GM12878 (cell line): ENCODE results near the gene MAPT. TPM values are rescaled to one million over a fixed set of nuclear protein-coding genes. Genes with fewer than 3 reads are reported as not detected.

Source experiments
- ATAC-seq: fragments of 200-7000 bp; cut with Tn5 transposase; 3 replicates; pipeline ENCODE4 v1.9.1; 2020; ENCODE audit warnings: mild to moderate bottlenecking, moderate library complexity
- BruUV-seq: library from RNA; stranded (reverse); fragments of 400-500 nt; replicated peaks from 2 replicates; lab custom pipeline; 2021; lab: Mats Ljungman, UMichigan
- CTCF ChIA-PET: fragments of 300-600 bp; sonication (Branson Sonifier 250); formaldehyde crosslinking; extraction: SDS; loops from one replicate; lab custom pipeline; 2021; ENCODE audit warnings: inconsistent platforms; lab: Yijun Ruan, JAX
- POLR2A ChIA-PET: fragments of 350-600 bp; formaldehyde crosslinking; extraction: SDS; loops from one replicate; lab custom pipeline; 2021; ENCODE audit warnings: inconsistent platforms; lab: Charles Lee
- RAD21 ChIA-PET: fragments of 300-600 bp; sonication (Branson Sonifier 250); formaldehyde crosslinking; loops from one replicate; lab custom pipeline; 2023; ENCODE audit warnings: antibody characterized with exemption; ENCODE audit not compliant: unreplicated experiment; lab: Charles Lee
- SMC1A ChIA-PET: fragments of 300-600 bp; sonication (Branson Sonifier 250); formaldehyde crosslinking; loops from one replicate; lab custom pipeline; 2023; ENCODE audit not compliant: unreplicated experiment, uncharacterized antibody; lab: Charles Lee
- DNase-seq: peaks from one replicate; pipeline ENCODE4 v3.0.0-alpha.2; 2011; ENCODE audit warnings: low read depth, low spot score
- FAIRE-seq: peaks from 3 replicates; lab custom pipeline; 2011; peaks lifted over from hg19 to GRCh38; lab: Jason Lieb, UNC
- H2AFZ ChIP-seq: 2 replicates; pipeline ENCODE4 v1.6.0; 2011; ENCODE audit warnings: low read depth, low read length, control low read depth; ENCODE audit not compliant: control insufficient read depth
- H3K27ac ChIP-seq: 2 replicates; pipeline ENCODE4 v1.5.1; 2011; ENCODE audit warnings: control low read depth; ENCODE audit not compliant: control insufficient read depth, insufficient read depth
- H3K27me3 ChIP-seq, 2 experiments: replicated peaks in 1 of 2; 2 replicates each; pipeline versions ENCODE4 v1.6.0 to v1.6.1; 2011; ENCODE audit warnings: low read length in 1 of 2; ENCODE audit not compliant: control insufficient read depth in 2 of 2, insufficient read depth in 2 of 2
- H3K36me3 ChIP-seq, 2 experiments: 2 replicates each; pipeline ENCODE4 v1.5.1; 2011; ENCODE audit warnings: low read length in 1 of 2; ENCODE audit not compliant: control insufficient read depth in 2 of 2, insufficient read depth in 2 of 2
- H3K4me1 ChIP-seq: 2 replicates; pipeline ENCODE4 v1.6.1; 2011; ENCODE audit warnings: mild to moderate bottlenecking, low read length, moderate library complexity, mixed read lengths; ENCODE audit not compliant: control insufficient read depth, insufficient read depth
- H3K4me2 ChIP-seq: 2 replicates; pipeline ENCODE4 v1.6.0; 2011; ENCODE audit warnings: control low read depth; ENCODE audit not compliant: control insufficient read depth, insufficient read depth
- H3K4me3 ChIP-seq: fragments of 200-600 bp; sonication (generic); 2 replicates; pipeline ENCODE4 v1.5.1; 2016
- H3K79me2 ChIP-seq: 2 replicates; pipeline ENCODE4 v1.6.0; 2011; ENCODE audit warnings: low read length; ENCODE audit not compliant: control insufficient read depth, insufficient read depth
- H3K9ac ChIP-seq: 2 replicates; pipeline ENCODE4 v1.8.0; 2011; ENCODE audit warnings: low read length, control low read depth, mixed read lengths; ENCODE audit not compliant: control insufficient read depth, insufficient read depth
- H3K9me3 ChIP-seq: replicated peaks from 3 replicates; pipeline ENCODE4 v1.5.1; 2011; ENCODE audit warnings: mild to moderate bottlenecking, low read length; ENCODE audit not compliant: control insufficient read depth, insufficient read depth
- H4K20me1 ChIP-seq: 2 replicates; pipeline ENCODE4 v1.6.0; 2011; ENCODE audit not compliant: control insufficient read depth, insufficient read depth
- HDGF ChIP-seq: fragments of 450-650 bp; IDR thresholded peaks from 2 replicates; pipeline ENCODE4 v1.6.1; 2016; ENCODE audit warnings: antibody characterized with exemption
- JUND ChIP-seq: IDR thresholded peaks from 2 replicates; pipeline ENCODE4 v1.6.1; 2012; ENCODE audit warnings: low read depth, mild to moderate bottlenecking, low read length, improper control_type of control experiment, moderate library complexity
- KDM1A ChIP-seq: fragments of 200-600 bp; sonication (generic); IDR thresholded peaks from 2 replicates; pipeline ENCODE4 v1.6.1; 2016; ENCODE audit warnings: borderline replicate concordance
- POLR2A ChIP-seq: IDR thresholded peaks from 2 replicates; pipeline ENCODE4 v1.6.1; 2011; ENCODE audit warnings: low read depth, mild to moderate bottlenecking, low read length
- SREBF1 ChIP-seq: IDR thresholded peaks from 2 replicates; pipeline ENCODE4 v1.6.1; 2012; ENCODE audit warnings: mild to moderate bottlenecking, low read length
- TARDBP ChIP-seq: IDR thresholded peaks from 2 replicates; pipeline ENCODE4 v1.6.1; 2016; ENCODE audit warnings: borderline replicate concordance
- WGBS: methylation state at CpG from one replicate; pipeline ENCODE4 v1.1.6; 2016; ENCODE audit warnings: low lambda C conversion rate; ENCODE audit not compliant: insufficient replicate concordance, insufficient coverage; ENCODE audit errors: missing lambda C conversion rate; 5-methylcytosine and 5-hydroxymethylcytosine counted together
- in situ Hi-C: fragments of 300-500 bp; cut with MboI; formaldehyde crosslinking; loops from 9 replicates; pipeline ENCODE4 v1.14.3; 2018; ENCODE audit warnings: mixed read lengths
- intact Hi-C: fragments of 100-400 bp; cut with micrococcal nuclease; formaldehyde crosslinking; loops from one replicate; pipeline ENCODE4 v1.14.2; 2022; ENCODE audit not compliant: unreplicated experiment
- polyA plus RNA-seq, 11 experiments: library from polyadenylated mRNA; depleted of rRNA in 4 of 11; unstranded in 6 of 11; stranded (reverse) in 5 of 11; fragments of >200 nt; fragmentation: Nextera tagmentation in 4 of 11; fragmentation: Illumina TruSeq in 1 of 11; extraction: Ambion mirVana in 4 of 11; extraction: Trizol in 1 of 11; gene quantifications; 1 replicate in 1 of 11; 2 replicates in 10 of 11; pipeline versions ENCODE4 v1.2.1 to v1.2.3, GENCODE V29; 2011 to 2016; ENCODE audit warnings: inconsistent platforms in 2 of 11, missing spikeins in 2 of 11, low read depth in 1 of 11
- total RNA-seq, 4 experiments: library from RNA; depleted of rRNA in 3 of 4; stranded (reverse); fragments of >200 nt in 3 of 4; fragmentation: Illumina TruSeq in 1 of 4; extraction: Trizol in 1 of 4; gene quantifications; 2 replicates each; pipeline versions ENCODE4 v1.2.1 to v1.2.3, GENCODE V29; 2013 to 2021
- TF ChIP-seq, protein P1 (sequence below): IDR thresholded peaks from 2 replicates; pipeline ENCODE4 v1.6.1; 2011; ENCODE audit warnings: low read depth, low read length, improper control_type of control experiment, borderline replicate concordance
- TF ChIP-seq, protein P2 (sequence below): fragments of 450-650 bp; IDR thresholded peaks from 2 replicates; pipeline ENCODE4 v1.6.1; 2018; ENCODE audit warnings: borderline replicate concordance, mild to moderate bottlenecking; ENCODE audit not compliant: partially characterized antibody
- TF ChIP-seq, protein P3 (sequence below): fragments of 450-650 bp; IDR thresholded peaks from 2 replicates; pipeline ENCODE4 v1.6.1; 2017; ENCODE audit warnings: antibody characterized with exemption, mild to moderate bottlenecking, moderate library complexity

Gene MAPT
- total and polyA plus RNA-seq, 10 of the 15 experiments (the other 5 are each of a cell fraction or from before 2014, with no cell fraction given) = under 0.01 to 0.05 (median 0.03) TPM; not detected in 7

- Histone ChIP-seq H3K9ac (no peak overlapping the region), H3K27me3 (no peaks in the 10 kb centered on the region), H3K36me3 (peaks cover 24 to 36% of the 10 kb centered on the region in 2 experiments), H3K4me3 (no peak overlapping the region), H3K4me2 (no peak overlapping the region), H3K9me3 (no peaks in the 10 kb centered on the region), H4K20me1 (no peaks in the 10 kb centered on the region), H3K4me1 (peaks cover 17% of the 10 kb centered on the region), H3K79me2 (no peaks in the 10 kb centered on the region), H3K27ac (no peak overlapping the region), H2AFZ (no peak overlapping the region)
- SMC1A ChIA-PET = no interaction called here
- no peak for TF ChIP-seq HDGF
- TF ChIP-seq POLR2A = 0 out of 2 replicates have a peak, but pooled peaks have one; percentile 30
- TF ChIP-seq, protein P1, sequence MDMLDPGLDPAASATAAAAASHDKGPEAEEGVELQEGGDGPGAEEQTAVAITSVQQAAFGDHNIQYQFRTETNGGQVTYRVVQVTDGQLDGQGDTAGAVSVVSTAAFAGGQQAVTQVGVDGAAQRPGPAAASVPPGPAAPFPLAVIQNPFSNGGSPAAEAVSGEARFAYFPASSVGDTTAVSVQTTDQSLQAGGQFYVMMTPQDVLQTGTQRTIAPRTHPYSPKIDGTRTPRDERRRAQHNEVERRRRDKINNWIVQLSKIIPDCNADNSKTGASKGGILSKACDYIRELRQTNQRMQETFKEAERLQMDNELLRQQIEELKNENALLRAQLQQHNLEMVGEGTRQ = no peak
- no peak for DNase-seq
- CTCF ChIA-PET = interaction anchor here (0.5 kb wide), 1 partner anchor 190 kb away, joined by 6 read pairs; no protein-coding TSS in a partner anchor
- no peak for FAIRE-seq
- WGBS = 83% methylated on average over 3 of the region's 3 CpGs
- intact Hi-C loops (no loop called here), in situ Hi-C loops (no loop called here)
- BruUV-seq = no TSS peak
- POLR2A ChIA-PET = interaction anchor here (0.5 to 0.7 kb wide), 2 partner anchors 29 to 111 kb away, joined by 3 to 4 read pairs; no protein-coding TSS in a partner anchor
- RAD21 ChIA-PET = no interaction called here
- ATAC-seq = no peak
Observed at GRCh38 chr17:46030752-46031151, 136.4 kb downstream of the MAPT start.

DNA sequence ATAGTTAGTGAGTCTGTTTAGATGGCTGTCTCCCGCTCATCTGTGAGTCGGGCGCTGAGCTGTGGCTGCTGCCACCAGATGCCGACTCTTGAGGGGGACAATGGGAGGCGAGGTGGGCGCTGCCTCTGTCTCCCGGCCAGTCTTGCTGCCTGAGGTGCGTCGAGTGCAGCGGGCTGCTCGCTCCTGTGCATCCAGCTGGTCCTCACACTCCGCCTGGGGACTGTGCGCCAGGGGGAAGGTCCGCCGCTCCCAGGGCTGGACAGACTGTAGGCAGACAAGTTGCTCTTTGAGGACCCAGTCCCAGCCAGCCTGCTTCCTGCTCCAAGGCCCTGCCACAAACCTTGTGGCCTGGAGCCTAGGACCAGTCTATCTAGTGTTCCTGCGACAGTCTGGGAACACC lies 137.1 kb downstream of the MAPT start:
- Histone ChIP-seq H3K36me3 (peaks cover 26 to 43% of the 10 kb centered on the region in 2 experiments), H3K27me3 (no peaks in the 10 kb centered on the region), H2AFZ (no peak overlapping the region), H3K9ac (no peak overlapping the region), H4K20me1 (no peaks in the 10 kb centered on the region), H3K27ac (no peak overlapping the region), H3K4me2 (no peak overlapping the region), H3K9me3 (no peaks in the 10 kb centered on the region), H3K4me1 (peaks cover 16% of the 10 kb centered on the region), H3K79me2 (no peaks in the 10 kb centered on the region), H3K4me3 (no peak overlapping the region)
- intact Hi-C loops = no loop called here
- in situ Hi-C loops = no loop called here
- no peak for DNase-seq
- no peak for FAIRE-seq
- SMC1A ChIA-PET = no interaction called here
- POLR2A ChIA-PET = no interaction called here
- CTCF ChIA-PET = interaction anchor here (0.5 kb wide), 1 partner anchor 189 kb away, joined by 6 read pairs; no protein-coding TSS in a partner anchor
- no peak for ATAC-seq
- BruUV-seq = no TSS peak
- WGBS = 98% methylated on average over 16 of the region's 16 CpGs
- RAD21 ChIA-PET = no interaction called here
- TF ChIP-seq, protein P2, sequence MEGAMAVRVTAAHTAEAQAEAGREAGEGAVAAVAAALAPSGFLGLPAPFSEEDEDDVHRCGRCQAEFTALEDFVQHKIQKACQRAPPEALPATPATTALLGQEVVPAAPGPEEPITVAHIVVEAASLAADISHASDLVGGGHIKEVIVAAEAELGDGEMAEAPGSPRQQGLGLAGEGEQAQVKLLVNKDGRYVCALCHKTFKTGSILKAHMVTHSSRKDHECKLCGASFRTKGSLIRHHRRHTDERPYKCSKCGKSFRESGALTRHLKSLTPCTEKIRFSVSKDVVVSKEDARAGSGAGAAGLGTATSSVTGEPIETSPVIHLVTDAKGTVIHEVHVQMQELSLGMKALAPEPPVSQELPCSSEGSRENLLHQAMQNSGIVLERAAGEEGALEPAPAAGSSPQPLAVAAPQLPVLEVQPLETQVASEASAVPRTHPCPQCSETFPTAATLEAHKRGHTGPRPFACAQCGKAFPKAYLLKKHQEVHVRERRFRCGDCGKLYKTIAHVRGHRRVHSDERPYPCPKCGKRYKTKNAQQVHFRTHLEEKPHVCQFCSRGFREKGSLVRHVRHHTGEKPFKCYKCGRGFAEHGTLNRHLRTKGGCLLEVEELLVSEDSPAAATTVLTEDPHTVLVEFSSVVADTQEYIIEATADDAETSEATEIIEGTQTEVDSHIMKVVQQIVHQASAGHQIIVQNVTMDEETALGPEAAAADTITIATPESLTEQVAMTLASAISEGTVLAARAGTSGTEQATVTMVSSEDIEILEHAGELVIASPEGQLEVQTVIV = no peak
- TF ChIP-seq SREBF1 (no peak), TARDBP (no peak), JUND (no peak), KDM1A (no peak)
- TF ChIP-seq, protein P3, sequence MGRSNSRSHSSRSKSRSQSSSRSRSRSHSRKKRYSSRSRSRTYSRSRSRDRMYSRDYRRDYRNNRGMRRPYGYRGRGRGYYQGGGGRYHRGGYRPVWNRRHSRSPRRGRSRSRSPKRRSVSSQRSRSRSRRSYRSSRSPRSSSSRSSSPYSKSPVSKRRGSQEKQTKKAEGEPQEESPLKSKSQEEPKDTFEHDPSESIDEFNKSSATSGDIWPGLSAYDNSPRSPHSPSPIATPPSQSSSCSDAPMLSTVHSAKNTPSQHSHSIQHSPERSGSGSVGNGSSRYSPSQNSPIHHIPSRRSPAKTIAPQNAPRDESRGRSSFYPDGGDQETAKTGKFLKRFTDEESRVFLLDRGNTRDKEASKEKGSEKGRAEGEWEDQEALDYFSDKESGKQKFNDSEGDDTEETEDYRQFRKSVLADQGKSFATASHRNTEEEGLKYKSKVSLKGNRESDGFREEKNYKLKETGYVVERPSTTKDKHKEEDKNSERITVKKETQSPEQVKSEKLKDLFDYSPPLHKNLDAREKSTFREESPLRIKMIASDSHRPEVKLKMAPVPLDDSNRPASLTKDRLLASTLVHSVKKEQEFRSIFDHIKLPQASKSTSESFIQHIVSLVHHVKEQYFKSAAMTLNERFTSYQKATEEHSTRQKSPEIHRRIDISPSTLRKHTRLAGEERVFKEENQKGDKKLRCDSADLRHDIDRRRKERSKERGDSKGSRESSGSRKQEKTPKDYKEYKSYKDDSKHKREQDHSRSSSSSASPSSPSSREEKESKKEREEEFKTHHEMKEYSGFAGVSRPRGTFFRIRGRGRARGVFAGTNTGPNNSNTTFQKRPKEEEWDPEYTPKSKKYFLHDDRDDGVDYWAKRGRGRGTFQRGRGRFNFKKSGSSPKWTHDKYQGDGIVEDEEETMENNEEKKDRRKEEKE = no peak
